Activated CD4-positive, alpha-beta T cell treated with anti-CD3 and anti-CD28 coated beads, Interleukin-2, amount 50 U/mL, for 24 hours (primary cell): ENCODE data around the gene PLEKHA6.

Experiments used
- DNase-seq, 2 donors: peaks; one replicate each; pipeline ENCODE4 v3.0.0-alpha.2; 2020; ENCODE audit warnings: low read depth in 1 of 2, low spot score in 1 of 2

The PLEKHA6 gene

GRCh38 chr1:204359474-204360255 lies at the start of gene PLEKHA6:
Gene PLEKHA6 (minus strand): TSS chr1:204359929. CDS start chr1:204273727, 86,202 bp downstream.
- DNase-seq, result no peak

- DNase-seq, result no peak
These were observed 49.4 kb upstream of the PLEKHA6 start for GRCh38 chr1:204409123-204409522.

DNA sequence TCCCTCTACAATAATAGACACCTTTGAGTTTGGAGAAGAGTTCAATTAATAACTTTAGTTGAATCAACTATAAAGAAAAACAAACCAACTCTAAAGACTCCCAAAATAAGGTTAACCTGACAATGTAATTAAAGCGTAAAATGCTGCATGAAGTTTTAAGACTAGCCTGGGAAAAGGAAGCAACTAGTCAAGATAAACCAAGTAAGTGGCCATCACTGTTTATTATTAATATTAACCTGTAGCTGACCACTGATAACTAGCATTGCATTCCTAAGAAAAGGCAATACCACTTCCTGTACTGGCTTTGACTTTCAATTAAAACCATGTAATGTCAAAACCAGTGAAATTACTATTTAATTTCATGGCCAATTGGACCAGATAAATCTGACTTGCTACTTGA lies 48.9 kb upstream of the PLEKHA6 start:
- no peak for DNase-seq

DNA sequence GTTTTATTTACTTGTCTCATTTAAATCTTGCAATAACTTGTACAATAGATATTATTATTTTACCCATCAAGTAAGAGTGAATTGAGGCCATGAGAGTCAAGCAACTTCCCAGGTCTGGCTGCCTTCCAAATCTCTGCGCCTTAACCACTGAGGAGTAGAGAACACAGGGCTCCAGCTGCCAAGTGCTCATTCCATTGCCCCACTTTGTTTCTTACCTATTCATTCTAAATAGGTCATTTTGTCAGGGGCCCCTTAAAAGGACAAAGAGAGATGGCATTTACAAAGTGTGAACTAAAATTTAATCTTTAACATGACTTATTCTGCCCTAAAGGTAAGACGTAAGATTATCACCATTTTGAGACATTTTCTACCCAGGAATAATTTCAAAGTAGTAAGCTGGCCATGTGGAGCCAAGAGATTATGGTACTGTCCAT lies 48.4 kb upstream of the PLEKHA6 start:
- DNase-seq, result no peak

DNA sequence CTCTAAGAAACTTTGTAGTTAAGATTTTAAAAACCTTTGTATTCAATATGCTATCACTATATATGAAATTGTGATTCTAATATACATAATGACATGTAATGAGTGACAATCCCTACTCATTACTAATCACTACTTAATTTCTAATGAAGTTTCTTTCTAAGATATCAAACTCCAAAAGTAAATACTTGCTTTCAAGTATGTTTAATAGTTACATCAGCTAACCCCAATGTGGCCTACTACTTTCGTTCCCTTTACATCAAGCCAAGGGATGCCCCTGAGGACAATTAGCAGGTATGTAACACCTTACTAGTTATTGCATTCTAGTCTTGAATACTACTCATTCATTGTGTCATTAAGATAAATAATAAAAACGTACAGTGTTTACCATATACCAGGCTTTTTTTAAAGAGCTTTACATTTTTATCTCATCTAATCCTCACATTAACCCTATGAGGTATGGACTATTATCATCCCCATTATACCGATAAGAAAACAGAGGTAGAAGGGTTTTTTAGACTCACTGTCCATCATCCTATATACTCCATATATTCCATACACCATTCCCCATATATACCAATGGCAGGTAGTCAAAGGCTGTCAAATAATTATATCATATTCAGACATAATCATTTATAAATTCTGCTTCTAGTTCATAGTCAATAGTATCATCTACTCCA lies 47.7 kb upstream of the PLEKHA6 start:
- no peak for DNase-seq

DNA sequence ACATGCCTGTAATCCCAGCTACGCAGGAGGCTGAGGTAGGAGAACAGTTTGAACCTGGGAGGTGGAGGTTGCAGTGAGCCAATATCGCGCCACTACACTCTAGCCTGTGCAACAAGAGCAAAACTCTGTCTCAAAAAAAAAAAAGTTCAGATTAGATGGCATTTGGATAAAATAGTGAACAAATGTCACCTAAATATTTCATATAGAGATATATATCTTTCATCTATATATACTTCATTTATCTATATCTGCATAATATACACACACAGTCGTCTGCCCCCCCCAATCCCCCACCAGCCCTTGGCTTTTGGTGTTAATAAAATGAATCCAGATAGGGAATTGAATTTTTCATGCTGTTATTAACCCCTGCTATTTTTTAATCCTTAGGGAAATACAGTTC lies 46.9 kb upstream of the PLEKHA6 start:
- DNase-seq, result no peak

GRCh38 chr1:204405988-204406387 lies 46.3 kb upstream of the PLEKHA6 start:
- DNase-seq, result no peak

DNA sequence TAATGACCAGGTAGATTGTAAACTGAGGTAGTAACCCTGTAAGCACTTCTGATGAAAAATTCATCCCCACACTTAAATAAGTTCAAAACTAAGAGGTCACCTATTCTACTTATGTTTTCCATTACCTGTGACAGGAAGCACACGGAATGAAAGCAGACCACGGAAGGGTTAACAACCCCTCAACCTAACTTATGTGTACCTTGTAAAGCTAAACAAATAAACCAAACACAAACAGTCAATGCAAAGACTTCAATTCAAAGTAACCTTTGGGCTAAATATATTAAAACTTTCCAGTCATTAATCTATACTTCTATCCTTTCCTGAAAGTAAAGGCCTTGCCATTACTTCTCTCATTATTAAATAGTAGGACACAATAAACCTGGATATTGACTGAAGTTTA lies 44.9 kb upstream of the PLEKHA6 start:
- DNase-seq, result no peak

DNA sequence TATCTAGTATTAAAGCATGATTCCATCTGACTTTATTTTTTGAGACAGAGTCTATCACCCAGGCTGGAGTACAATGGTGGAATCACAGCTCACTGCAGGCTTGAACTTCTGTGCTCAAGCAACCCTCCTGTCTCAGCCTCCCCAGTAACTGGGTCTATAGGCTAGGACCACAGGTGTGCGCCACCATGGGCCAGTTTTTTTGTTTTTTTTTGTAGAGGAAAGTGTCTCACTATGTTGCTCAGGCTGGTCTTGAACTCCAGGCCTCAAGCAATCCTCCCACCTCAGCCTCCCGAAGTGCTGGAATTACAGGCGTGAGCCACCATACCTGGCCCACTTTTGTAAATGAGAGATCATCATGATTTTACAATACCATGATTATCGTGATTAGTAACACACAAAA lies 42.7 kb upstream of the PLEKHA6 start:
- no peak for DNase-seq

DNA sequence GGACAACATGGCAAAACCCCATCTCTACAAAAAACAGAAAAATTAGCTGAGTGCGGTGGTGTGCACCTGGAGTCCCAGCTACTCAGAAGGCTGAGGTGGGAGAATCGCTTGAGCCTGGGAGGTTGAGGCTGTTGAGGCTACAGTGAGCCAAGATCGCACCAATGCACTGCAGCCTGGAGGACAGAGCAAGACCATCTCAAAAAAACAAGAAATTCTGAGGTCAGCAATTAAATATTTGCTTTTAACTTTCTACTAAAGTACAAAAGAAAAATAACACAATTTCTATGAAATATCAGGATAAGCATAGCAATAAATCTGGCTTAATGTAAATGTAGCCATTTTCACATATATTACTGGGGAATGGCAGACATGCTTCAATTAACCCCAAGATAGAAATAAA lies 42.0 kb upstream of the PLEKHA6 start:
- no peak for DNase-seq

DNA sequence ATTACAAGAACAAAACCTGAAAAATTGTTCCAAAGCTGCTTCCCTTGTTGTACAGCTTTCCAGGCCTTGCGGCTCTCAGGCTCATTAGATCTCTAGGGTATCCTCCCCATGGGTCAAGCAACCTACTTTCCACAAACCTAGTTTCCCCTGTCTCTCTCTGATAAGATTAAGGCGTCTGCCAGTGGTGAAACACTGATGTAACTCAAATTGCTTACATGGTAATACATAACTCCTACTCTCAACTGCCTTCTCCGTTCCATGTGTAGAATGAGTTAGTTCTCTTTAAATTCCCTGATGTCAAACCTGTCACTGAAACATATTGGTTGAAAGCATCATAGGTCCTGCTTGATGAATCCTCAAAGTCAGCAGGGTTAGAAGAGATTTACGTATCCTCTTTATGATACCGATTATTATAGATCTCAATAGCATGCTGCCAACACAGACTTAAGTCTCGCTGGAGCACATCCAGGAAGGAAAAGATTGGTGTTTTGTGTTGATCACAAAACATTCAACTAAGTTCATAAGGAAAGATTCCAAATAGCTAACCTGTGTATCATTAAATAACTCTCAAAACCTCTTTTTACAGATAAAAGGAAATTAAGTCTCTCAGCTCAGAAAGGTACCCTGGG lies 41.3 kb upstream of the PLEKHA6 start:
- DNase-seq, result no peak

- peak in 1 of 2 donors; percentile 54 for DNase-seq
These were observed 38.7 kb upstream of the PLEKHA6 start for GRCh38 chr1:204398197-204399125.

DNA sequence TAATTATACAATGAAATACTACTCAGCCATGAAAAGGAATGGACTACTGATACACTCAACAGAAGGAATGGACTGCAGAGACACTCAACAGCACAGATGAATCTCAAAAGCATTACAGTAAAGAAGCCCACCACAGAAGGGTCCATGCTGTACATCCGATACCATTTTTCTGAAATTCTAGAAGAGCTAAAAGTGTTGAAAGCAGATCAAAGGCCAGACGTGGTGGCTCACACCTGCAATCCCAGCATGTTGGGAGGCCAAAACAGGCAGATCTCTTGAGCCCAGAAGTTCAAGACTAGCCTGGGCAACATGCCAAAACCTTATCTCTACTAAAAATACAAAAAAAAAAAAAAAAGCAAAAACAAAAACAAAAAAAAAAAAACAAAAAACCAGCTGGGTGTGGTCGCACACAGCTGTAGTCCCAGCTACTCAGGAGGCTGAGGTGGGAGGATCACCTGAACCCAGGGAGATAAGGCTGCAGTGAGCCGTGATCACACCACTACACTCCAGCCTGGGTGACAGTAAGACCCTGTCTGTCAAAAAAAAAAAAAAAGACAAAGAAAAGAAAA lies 36.4 kb upstream of the PLEKHA6 start:
- no peak for DNase-seq

DNA sequence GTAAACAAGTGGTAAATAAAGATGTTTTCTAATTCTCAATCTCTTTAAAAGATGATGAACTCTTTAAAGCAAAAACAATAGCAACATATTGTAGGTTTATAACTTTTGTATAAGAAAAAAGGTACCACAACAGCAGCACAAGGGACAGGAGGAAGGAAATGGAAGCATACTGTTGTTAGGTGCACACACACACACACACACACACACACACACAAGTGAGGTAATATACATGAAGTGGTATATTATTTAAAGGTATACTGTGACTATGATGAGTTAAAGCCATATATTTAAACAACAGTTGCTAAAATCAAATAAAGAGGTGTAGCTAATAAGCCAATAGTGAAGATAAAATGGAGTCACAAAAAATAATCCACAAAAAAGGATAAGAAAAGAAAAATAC lies 31.9 kb upstream of the PLEKHA6 start:
- DNase-seq, result no peak

DNA sequence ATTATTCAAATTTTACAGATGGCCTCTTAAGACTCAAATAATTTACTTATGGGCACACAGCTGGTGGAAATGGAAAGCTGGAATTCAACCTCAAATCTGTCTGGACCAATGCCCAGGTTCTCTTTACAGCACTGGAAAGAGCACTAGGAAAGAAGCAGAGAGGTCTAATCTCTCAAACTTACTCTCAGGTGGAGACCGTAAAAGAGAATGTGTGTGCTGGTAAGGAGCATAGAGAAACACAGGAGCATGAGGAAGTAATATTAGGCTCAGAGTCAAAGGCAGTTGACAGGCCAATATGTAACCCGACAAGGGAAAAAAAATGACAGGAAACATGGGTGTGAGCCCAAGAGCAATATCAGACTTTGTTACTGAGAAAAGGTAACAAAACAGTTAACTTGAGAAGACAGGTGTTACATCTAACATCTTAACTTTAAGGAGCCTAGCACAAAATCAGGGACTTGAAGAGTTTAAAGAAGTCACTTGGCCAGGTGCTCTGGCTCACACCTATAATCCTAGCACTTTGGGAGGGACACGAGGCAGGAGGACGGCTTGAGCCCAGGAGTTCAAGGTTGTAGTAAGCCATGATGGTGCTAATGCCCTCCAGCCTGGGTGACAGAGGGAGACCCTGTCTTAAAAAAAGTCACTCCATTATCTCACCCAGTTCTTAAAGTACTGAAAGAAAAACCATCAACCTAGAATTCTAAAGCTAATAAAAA lies 31.2 kb upstream of the PLEKHA6 start:
- no peak for DNase-seq

- DNase-seq, result no peak
These were observed 26.0 kb upstream of the PLEKHA6 start for GRCh38 chr1:204385727-204386126.

- DNase-seq, result no peak
These were observed 25.1 kb upstream of the PLEKHA6 start for GRCh38 chr1:204384636-204385352.

DNA sequence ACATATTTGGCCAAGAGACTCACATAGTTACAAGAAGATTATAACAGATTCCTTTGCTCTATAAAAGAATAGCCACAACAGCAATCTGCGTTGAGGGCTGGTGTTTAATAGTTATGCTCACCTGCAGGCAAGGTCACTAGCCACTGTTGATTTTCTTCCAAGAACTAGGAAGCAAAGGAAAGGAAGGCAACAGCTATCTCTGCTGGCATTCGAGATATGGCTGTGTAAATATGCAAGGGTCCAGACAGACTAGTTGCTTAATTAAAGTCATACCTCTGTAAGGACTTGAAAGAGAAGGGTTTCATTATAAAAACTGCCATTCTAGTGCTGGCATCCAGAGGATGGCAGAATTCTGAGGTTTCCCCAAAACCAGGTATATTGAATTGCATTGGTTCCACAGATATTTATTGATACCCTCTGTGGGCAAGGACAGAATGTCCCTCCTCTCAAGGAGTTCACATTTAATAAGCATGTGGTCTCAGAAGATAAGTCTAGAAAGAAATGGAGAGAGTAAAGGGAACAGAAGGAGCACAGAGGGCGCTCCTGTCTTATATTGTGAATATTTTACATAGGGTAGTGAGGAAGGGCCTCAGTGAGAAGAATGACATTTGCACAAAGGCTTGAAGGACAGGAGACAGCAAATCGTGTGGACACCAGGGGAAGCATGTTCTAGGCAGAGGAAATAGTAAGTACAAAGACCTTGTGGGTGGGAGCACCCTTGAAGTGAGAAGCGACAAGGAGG lies 23.6 kb upstream of the PLEKHA6 start:
- DNase-seq, result no peak

DNA sequence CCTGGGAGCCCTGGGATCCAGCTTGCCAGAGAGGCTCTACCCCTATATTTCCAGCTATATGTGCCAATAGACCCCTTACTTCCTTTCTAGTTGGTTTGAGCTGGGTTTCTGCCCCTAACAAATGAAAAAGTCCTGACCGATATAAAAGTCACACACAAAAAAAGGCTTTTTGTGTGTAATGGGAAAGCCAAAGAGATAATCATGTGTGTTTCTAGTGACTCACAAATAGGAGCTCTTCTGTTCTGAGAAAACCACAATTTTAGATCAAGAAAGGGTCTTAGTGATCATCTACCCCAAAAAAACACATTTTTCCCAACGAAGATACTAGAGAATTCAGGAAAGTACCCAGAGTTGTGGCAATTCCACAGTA lies 23.0 kb upstream of the PLEKHA6 start:
- DNase-seq, result no peak
